Right lobe of liver (tissue), 4 donors: ENCODE measurements around the gene OR9A2.

ENCODE experiments used
- CTCF ChIP-seq, 4 donors: fragments of 200-600 bp in 3 of 4; fragments of 450-650 bp in 1 of 4; IDR thresholded peaks; one replicate each; pipeline versions ENCODE4 v1.5.1 to v1.8.0; 2016 to 2022; ENCODE audit warnings: antibody characterized with exemption in 4 of 4, mild to moderate bottlenecking in 2 of 4
- POLR2A ChIP-seq: fragments of 450-650 bp; IDR thresholded peaks from one replicate; pipeline ENCODE4 v1.6.1; 2017; ENCODE audit warnings: antibody characterized with exemption, mild to moderate bottlenecking
- donor health status: DM: no; HTN: no; CAD: no.
- donor health status: DM: no; HTN: no; CAD: no.
- donor health status: DM: no; HTN: yes; CAD: no.

GRCh38 chr7:142983825-142984224 is 43.1 kb downstream of the OR9A2 start:
- TF ChIP-seq CTCF (IDR thresholded peaks at IDR 0.05) (no peak), POLR2A (no peak)
